ENCODE results near the gene KCNK1.
"Not testable (repeated sequence)": the region's sequence is repeated elsewhere in the genome, so short reads cannot be mapped to it uniquely, and the experiment has no call there.

KCNK1 gene

DNA sequence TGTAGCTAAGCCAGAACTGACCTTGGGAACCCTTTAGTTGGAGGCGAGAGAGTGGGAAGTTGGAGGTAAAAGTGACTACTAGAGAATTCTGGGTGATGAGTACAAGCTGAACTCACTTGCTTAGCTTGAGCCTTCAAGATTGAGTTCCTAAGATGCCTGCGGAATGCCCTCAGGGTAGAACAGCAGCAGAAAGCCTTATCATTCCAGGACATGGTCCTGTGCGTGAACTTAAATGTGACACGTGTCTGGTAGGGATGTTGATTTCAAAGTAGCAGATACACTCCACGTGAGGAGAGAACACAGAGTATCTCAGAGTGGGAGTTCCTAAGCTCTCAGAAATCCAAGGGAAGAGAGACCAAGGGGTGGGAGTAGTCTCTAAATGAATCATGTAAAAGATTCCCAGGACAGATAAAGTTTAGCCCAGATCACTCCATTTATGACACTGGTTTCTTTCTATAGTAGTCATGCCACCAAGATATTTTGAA lies 60.1 kb downstream of the KCNK1 start:
- TF ChIP-seq, protein P1, sequence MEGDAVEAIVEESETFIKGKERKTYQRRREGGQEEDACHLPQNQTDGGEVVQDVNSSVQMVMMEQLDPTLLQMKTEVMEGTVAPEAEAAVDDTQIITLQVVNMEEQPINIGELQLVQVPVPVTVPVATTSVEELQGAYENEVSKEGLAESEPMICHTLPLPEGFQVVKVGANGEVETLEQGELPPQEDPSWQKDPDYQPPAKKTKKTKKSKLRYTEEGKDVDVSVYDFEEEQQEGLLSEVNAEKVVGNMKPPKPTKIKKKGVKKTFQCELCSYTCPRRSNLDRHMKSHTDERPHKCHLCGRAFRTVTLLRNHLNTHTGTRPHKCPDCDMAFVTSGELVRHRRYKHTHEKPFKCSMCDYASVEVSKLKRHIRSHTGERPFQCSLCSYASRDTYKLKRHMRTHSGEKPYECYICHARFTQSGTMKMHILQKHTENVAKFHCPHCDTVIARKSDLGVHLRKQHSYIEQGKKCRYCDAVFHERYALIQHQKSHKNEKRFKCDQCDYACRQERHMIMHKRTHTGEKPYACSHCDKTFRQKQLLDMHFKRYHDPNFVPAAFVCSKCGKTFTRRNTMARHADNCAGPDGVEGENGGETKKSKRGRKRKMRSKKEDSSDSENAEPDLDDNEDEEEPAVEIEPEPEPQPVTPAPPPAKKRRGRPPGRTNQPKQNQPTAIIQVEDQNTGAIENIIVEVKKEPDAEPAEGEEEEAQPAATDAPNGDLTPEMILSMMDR (IDR thresholded peaks at IDR 0.05; ENCODE audit: low read depth, low read length): no peak
- H3K4me3 ChIP-seq (ENCODE audit: low read depth, low read length): no peak overlapping the region

DNA sequence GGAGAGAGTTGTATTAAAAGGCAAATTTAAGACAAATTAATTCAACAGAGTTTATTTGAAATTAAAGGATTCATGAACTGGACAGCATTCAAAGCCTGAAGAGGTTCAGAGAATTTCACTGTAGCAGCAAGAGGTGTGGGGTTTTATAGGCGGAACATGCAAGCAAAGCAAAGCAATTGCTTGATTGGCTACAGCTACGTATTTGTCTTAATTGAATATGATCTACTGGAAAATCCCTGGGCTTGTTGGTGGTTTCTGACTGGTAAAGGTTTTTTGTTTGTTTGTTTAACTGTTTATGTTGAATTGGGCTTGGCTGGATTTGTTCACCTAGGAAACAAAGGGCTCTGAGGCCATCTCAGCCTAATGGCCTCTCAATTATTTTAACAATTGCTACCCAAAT lies 61.5 kb downstream of the KCNK1 start:
- TF ChIP-seq, protein P1 (IDR thresholded peaks at IDR 0.05; ENCODE audit: low read depth, low read length): no peak
- no peak overlapping the region for H3K4me3 ChIP-seq (ENCODE audit: low read depth, low read length)

DNA sequence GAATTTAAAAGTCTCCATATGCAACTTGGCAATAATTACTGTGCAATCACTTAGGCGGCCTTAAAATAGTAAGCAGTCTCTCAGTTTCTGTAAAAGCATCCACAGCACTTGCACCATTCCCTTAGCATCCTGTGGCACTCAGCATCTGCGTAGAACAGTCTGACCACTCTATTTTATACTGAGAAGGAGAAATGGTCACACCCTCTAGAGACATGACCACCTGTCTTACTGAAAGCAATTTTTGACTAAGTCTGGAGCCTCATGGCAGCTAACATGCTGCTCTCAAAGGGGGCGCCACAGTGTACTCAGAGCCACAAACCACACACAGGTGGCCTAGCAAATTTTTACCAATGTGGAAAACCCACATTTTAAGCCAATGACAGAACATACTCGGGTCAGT lies 62.0 kb downstream of the KCNK1 start:
- H3K4me3 ChIP-seq (ENCODE audit: low read depth, low read length): no peak overlapping the region
- TF ChIP-seq, protein P1 (IDR thresholded peaks at IDR 0.05; ENCODE audit: low read depth, low read length): no peak

DNA sequence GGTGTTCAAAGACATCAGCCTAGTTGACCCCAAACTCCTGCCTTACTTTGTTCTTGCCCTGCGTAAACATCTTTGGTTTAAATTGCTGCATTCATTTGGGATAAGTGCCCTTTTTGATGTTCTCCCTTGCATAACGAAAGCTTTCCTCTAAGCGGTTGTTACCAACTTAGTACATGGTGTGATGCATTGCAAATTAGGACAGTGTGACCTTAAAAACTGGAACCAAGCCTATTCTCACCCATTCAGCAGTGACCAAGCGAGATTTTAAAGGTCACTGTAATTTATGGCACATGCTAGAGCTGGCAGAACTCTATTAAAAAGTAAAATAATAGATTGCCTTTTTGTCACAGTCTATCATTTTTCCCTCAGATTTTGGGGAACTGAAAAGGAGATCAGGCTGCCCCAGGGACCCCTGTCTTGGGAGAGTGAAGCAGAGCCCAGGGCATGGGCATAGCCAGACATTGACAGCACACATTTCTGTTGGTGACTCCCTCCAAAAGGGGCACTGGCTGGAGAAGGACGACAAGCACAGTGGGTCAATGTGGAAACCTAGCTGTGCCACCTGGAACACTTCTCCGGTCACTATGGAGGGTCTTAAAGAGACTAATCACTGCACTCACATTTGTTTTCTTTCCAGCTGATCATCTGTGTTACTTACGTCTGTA lies 63.9 kb downstream of the KCNK1 start:
- H3K4me3 ChIP-seq (ENCODE audit: low read depth, low read length): no peak overlapping the region
- TF ChIP-seq, protein P1 (IDR thresholded peaks at IDR 0.05; ENCODE audit: low read depth, low read length): no peak

DNA sequence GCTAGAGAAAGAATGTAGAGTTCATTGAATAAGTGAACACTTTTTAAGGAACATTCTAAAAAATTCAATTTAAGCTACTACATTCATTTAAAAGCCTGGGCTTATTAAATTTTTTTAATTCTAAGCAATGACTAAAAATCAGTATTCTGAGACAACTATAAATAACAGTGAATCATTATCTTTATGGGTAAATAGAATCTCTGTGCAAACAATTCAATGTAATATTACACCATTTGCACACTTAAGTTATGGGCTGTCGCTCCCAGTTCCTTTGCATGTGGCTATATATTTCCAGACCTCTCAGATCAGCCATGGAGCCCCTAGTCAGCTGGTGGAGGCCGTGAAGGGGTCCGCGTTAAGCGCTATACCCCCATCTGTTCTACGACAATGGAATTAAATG lies 65.1 kb downstream of the KCNK1 start:
- no peak overlapping the region for H3K4me3 ChIP-seq (ENCODE audit: low read depth, low read length)
- TF ChIP-seq, protein P1 (IDR thresholded peaks at IDR 0.05; ENCODE audit: low read depth, low read length): no peak

DNA sequence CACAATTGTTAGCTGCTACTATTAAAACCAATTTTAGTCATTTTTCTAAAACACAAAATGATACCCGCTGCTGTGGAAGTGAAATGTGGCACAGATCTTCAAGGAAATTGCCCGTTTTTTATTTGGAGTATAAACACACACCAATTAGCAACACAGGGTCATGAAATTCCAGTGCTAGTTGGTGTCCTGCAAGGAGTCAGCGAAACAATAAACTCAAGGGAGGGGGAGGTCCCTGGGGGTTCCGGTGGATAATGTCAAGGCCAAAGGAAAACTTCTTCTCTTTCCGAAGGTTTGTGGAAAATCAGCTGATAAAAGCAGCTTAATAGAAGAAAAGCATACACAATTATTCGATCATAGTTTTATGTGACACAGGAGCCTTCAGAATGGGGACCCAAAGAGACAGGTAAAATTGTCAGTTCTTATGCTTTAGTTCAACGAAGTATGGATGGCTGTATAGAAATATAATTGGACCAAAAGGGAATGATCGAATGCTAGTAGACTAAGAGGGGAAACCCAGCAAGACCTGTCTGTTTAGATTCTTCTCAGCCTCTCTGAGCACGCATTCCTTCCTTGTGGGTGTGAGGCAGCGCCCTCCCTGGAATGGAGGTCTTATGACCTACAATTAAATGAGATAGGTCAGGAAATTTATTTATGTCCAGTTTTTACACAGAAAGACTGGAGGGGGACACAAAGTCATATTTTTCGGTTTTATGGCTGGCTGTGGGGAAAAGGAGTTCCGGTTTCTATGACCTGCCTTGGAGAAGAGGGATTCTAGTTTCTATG lies 65.9 kb downstream of the KCNK1 start:
- TF ChIP-seq, protein P1 (IDR thresholded peaks at IDR 0.05; ENCODE audit: low read depth, low read length): no peak
- H3K4me3 ChIP-seq (ENCODE audit: low read depth, low read length): no peak overlapping the region

DNA sequence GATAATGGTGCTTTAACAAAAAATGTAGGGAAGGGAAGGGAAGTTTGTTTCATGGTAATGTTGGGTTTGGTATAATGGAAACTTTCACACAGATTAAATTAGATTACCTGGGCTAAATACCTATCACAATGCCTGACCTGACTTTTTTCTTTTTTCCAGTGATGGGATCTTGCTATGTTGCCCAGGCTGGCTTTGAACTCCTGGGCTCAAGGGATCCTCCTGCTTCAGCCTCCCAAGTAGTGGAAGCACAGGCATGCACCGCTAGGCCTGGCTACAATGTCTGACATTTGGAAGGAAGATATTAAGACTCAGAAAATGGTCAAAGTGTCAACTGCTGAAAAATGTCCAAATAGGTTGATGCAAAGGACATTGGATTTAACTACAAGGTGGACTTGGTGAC lies 67.4 kb downstream of the KCNK1 start:
- no peak overlapping the region for H3K4me3 ChIP-seq (ENCODE audit: low read depth, low read length)
- TF ChIP-seq, protein P1 (IDR thresholded peaks at IDR 0.05; ENCODE audit: low read depth, low read length): no peak

DNA sequence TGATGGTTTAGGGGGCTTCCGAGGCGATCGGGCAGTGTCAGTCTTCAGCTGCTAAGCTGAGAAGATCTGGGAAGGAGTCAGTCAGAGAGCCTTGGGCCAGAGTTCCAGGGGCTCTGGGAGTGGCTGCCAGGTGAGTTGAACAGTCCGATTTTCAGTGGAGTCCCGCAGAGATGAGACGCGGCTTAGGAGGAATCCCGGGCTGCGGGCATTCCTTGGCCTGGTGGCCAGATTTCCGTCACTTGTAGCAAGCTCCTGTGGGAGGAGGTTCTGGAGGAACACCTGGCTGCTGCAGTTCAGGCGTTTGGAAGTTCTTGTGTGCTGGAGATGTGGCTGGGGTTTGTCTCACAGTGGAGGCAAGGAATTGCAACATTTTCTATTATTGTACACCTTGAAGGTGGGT lies 72.7 kb downstream of the KCNK1 start:
- not testable (repeated sequence) for H3K4me3 ChIP-seq (ENCODE audit: low read depth, low read length)
